Measurements from ENCODE around the gene PHRF1.

GRCh38 chr11:592501-592900 lies 16.2 kb downstream of the PHRF1 start:
- no peak for TF ChIP-seq POLR2A (IDR thresholded peaks at IDR 0.05)
- no peak for TF ChIP-seq CTCF (IDR thresholded peaks at IDR 0.05)
